ENCODE results near the gene ASPA.
"Not testable (repeated sequence)": the region's sequence is repeated elsewhere in the genome, so short reads cannot be mapped to it uniquely, and the experiment has no call there.

Gene ASPA

DNA sequence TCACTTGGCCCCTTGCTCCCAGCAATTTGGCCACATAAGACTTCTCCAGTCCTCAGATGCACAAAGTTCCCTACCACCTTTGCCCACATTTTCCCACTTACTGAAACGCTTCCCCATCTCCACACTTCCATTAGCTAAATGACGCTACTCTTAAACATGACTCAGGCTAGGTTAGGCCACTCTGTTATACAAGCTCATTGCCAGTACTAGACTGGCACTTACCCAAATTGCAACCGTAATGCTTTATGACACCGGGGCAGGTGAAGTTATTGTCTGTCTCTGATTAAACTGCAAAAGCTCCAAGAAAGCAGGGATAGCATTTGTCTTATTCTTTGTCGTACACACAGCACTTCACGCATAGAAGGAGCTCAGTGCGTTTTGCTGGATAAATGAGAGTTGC, 29.2 kb downstream of the ASPA start:
- Histone ChIP-seq H3K9ac (ENCODE audit: low read depth in 1 of 2, low read length in 2 of 2) (no peak overlapping the region), H3K4me3 (ENCODE audit: low read depth in 1 of 2, low read length in 2 of 2) (no peak overlapping the region), H3K4me1 (ENCODE audit: control insufficient read depth in 1 of 2, insufficient read depth in 2 of 2, low read length in 2 of 2) (no peaks in the 10 kb centered on the region), H3K36me3 (ENCODE audit: control insufficient read depth in 1 of 2, insufficient read depth in 2 of 2, low read length in 2 of 2) (no peaks in the 10 kb centered on the region), H3K9me3 (ENCODE audit: control insufficient read depth in 1 of 2, low read length in 2 of 2) (no peaks in the 10 kb centered on the region), H3K27me3 (ENCODE audit: control insufficient read depth in 1 of 2, insufficient read depth in 2 of 2, low read length in 2 of 2) (no peaks in the 10 kb centered on the region), H3K27ac (ENCODE audit: low read depth, low read length) (no peak overlapping the region)

DNA sequence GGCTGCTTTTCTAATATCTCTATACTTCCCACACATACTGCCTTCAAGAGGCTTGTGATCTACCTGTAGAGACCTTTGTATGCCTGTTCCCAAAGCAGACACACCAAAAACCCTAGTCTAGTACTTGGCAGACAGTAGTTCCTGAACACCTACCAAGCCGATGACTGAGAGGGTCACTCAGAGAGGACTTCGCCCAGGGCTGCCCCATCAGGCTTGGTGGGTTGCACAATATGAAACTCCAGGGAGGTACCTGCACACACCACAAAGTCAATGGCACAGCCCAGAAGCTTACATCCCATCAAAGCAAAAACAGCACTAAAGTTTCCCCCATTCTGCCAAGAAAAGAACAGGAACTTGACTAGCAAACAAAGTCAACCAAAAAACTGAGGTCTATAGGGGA, 30.3 kb downstream of the ASPA start:
- Histone ChIP-seq H3K36me3 (ENCODE audit: control insufficient read depth in 1 of 2, insufficient read depth in 2 of 2, low read length in 2 of 2) (no peaks in the 10 kb centered on the region), H3K9me3 (ENCODE audit: control insufficient read depth in 1 of 2, low read length in 2 of 2) (no peaks in the 10 kb centered on the region), H3K4me1 (ENCODE audit: control insufficient read depth in 1 of 2, insufficient read depth in 2 of 2, low read length in 2 of 2) (no peaks in the 10 kb centered on the region), H3K27me3 (ENCODE audit: control insufficient read depth in 1 of 2, insufficient read depth in 2 of 2, low read length in 2 of 2) (no peaks in the 10 kb centered on the region), H3K27ac (ENCODE audit: low read depth, low read length) (no peak overlapping the region), H3K9ac (ENCODE audit: low read depth in 1 of 2, low read length in 2 of 2) (no peak overlapping the region), H3K4me3 (ENCODE audit: low read depth in 1 of 2, low read length in 2 of 2) (no peak overlapping the region)

- H3K4me3 ChIP-seq (ENCODE audit: low read depth in 1 of 2, low read length in 2 of 2), result no peak overlapping the region
- no peaks in the 10 kb centered on the region for H3K9me3 ChIP-seq (ENCODE audit: control insufficient read depth in 1 of 2, low read length in 2 of 2)
Measured at GRCh38 chr17:3507071-3507470, 31.3 kb downstream of the ASPA start.

GRCh38 chr17:3507869-3508268, 32.1 kb downstream of the ASPA start:
- no peak overlapping the region for H3K4me3 ChIP-seq (ENCODE audit: low read depth in 1 of 2, low read length in 2 of 2)
- H3K36me3 ChIP-seq (ENCODE audit: control insufficient read depth in 1 of 2, insufficient read depth in 2 of 2, low read length in 2 of 2), result no peaks in the 10 kb centered on the region
- no peak overlapping the region for H3K27ac ChIP-seq (ENCODE audit: low read depth, low read length)
- no peaks in the 10 kb centered on the region for H3K9me3 ChIP-seq (ENCODE audit: control insufficient read depth in 1 of 2, low read length in 2 of 2)
- no peaks in the 10 kb centered on the region for H3K27me3 ChIP-seq (ENCODE audit: control insufficient read depth in 1 of 2, insufficient read depth in 2 of 2, low read length in 2 of 2)
- no peak overlapping the region for H3K9ac ChIP-seq (ENCODE audit: low read depth in 1 of 2, low read length in 2 of 2)
- H3K4me1 ChIP-seq (ENCODE audit: control insufficient read depth in 1 of 2, insufficient read depth in 2 of 2, low read length in 2 of 2), result no peaks in the 10 kb centered on the region

More at GRCh38 chr17:3507071-3507470, 31.3 kb downstream of the ASPA start:
- Histone ChIP-seq H3K36me3 (ENCODE audit: control insufficient read depth in 1 of 2, insufficient read depth in 2 of 2, low read length in 2 of 2) (no peaks in the 10 kb centered on the region), H3K4me1 (ENCODE audit: control insufficient read depth in 1 of 2, insufficient read depth in 2 of 2, low read length in 2 of 2) (no peaks in the 10 kb centered on the region), H3K27me3 (ENCODE audit: control insufficient read depth in 1 of 2, insufficient read depth in 2 of 2, low read length in 2 of 2) (no peaks in the 10 kb centered on the region), H3K27ac (ENCODE audit: low read depth, low read length) (no peak overlapping the region), H3K9ac (ENCODE audit: low read depth in 1 of 2, low read length in 2 of 2) (no peak overlapping the region)

- Histone ChIP-seq H3K4me1 (ENCODE audit: control insufficient read depth in 1 of 2, insufficient read depth in 2 of 2, low read length in 2 of 2) (peaks cover 0 to 6% of the 10 kb centered on the region in 2 donors), H3K4me3 (ENCODE audit: low read depth in 1 of 2, low read length in 2 of 2) (no peak overlapping the region), H3K36me3 (ENCODE audit: control insufficient read depth in 1 of 2, insufficient read depth in 2 of 2, low read length in 2 of 2) (no peaks in the 10 kb centered on the region), H3K9ac (ENCODE audit: low read depth in 1 of 2, low read length in 2 of 2) (no peak overlapping the region), H3K9me3 (ENCODE audit: control insufficient read depth in 1 of 2, low read length in 2 of 2) (no peaks in the 10 kb centered on the region), H3K27me3 (ENCODE audit: control insufficient read depth in 1 of 2, insufficient read depth in 2 of 2, low read length in 2 of 2) (no peaks in the 10 kb centered on the region), H3K27ac (ENCODE audit: low read depth, low read length) (no peak overlapping the region)
Measured at GRCh38 chr17:3510090-3510489, 34.3 kb downstream of the ASPA start.

DNA sequence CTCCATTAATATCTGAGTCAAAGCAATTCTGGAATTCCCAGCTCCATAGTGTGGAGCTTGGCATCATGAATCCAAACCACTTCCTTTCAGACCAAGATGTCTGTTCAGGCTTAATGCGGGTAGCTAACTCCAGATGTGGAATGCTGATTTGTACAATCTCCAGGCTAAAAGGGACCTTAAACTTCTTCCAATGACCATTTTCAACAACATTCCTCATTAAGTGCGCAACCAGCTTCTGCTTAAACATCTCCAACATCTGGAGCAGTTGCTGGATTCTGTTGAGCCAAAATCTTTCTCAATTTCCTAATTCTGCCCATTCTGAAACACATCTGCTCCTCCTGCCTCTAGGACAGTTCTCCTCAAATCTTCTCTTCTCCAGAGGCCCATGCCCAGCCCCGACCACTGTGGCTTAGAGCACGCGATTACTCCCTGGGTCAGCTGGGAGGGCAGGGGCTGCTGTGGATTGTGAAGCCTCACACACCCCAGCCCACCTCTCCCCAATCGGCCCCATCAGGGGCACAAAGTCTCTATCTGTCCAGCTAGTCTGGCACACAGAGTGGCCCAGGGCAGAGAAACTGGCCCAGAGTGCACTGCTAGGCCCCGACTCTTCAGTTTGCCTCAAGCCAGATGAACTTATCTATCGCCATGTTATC, 36.2 kb downstream of the ASPA start:
- H3K4me3 ChIP-seq (ENCODE audit: low read depth in 1 of 2, low read length in 2 of 2), result no peak overlapping the region
- no peak overlapping the region for H3K27ac ChIP-seq (ENCODE audit: low read depth, low read length)
- H3K27me3 ChIP-seq (ENCODE audit: control insufficient read depth in 1 of 2, insufficient read depth in 2 of 2, low read length in 2 of 2), result no peaks in the 10 kb centered on the region
- H3K4me1 ChIP-seq (ENCODE audit: control insufficient read depth in 1 of 2, insufficient read depth in 2 of 2, low read length in 2 of 2), result peaks cover 0 to 6% of the 10 kb centered on the region in 2 donors
- H3K9me3 ChIP-seq (ENCODE audit: control insufficient read depth in 1 of 2, low read length in 2 of 2), result no peaks in the 10 kb centered on the region
- no peak overlapping the region for H3K9ac ChIP-seq (ENCODE audit: low read depth in 1 of 2, low read length in 2 of 2)
- no peaks in the 10 kb centered on the region for H3K36me3 ChIP-seq (ENCODE audit: control insufficient read depth in 1 of 2, insufficient read depth in 2 of 2, low read length in 2 of 2)

DNA sequence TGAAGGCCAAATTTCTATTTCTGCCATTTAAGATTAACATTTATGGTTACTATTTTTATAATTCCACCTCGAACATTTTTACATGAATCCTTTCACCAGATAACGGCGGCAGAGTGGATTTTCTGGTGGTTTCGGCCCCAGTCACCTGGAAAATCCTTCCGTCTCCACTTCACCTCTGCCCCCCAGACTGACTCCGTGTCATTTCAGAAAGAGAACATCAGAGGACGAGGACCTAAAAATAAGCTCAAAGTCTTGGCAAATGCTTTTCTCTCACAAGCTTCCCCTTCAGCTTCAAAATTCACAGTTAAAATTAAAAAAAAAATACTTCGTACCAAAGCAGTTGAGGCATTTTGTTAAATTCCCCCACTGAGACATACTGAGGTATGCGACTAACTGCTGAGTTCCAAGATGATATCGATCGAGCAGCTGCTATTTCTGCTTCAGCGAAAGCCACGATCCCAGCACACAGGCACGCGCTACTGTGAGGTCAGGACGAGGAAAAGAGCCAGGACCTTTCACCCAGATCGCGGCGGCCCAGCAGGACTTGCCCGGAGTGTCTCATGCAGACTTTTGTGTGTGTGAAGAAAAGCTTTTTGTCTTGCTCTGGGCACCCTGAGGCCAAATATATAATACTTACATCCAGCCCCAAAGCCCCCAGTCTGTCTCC, 36.8 kb downstream of the ASPA start:
- Histone ChIP-seq H3K4me3 (ENCODE audit: low read depth in 1 of 2, low read length in 2 of 2) (no peak overlapping the region), H3K9me3 (ENCODE audit: control insufficient read depth in 1 of 2, low read length in 2 of 2) (no peaks in the 10 kb centered on the region), H3K4me1 (ENCODE audit: control insufficient read depth in 1 of 2, insufficient read depth in 2 of 2, low read length in 2 of 2) (peaks cover 0 to 6% of the 10 kb centered on the region in 2 donors), H3K9ac (ENCODE audit: low read depth in 1 of 2, low read length in 2 of 2) (peak overlapping the region in 1 of 2 donors; percentile 38), H3K27me3 (ENCODE audit: control insufficient read depth in 1 of 2, insufficient read depth in 2 of 2, low read length in 2 of 2) (no peaks in the 10 kb centered on the region), H3K36me3 (ENCODE audit: control insufficient read depth in 1 of 2, insufficient read depth in 2 of 2, low read length in 2 of 2) (no peaks in the 10 kb centered on the region), H3K27ac (ENCODE audit: low read depth, low read length) (no peak overlapping the region)

- Histone ChIP-seq H3K9ac (ENCODE audit: low read depth in 1 of 2, low read length in 2 of 2) (peak overlapping the region in 1 of 2 donors; percentile 38), H3K36me3 (ENCODE audit: control insufficient read depth in 1 of 2, insufficient read depth in 2 of 2, low read length in 2 of 2) (peaks cover 0 to 1% of the 10 kb centered on the region in 2 donors), H3K27me3 (ENCODE audit: control insufficient read depth in 1 of 2, insufficient read depth in 2 of 2, low read length in 2 of 2) (no peaks in the 10 kb centered on the region), H3K4me3 (ENCODE audit: low read depth in 1 of 2, low read length in 2 of 2) (no peak overlapping the region), H3K9me3 (ENCODE audit: control insufficient read depth in 1 of 2, low read length in 2 of 2) (no peaks in the 10 kb centered on the region), H3K4me1 (ENCODE audit: control insufficient read depth in 1 of 2, insufficient read depth in 2 of 2, low read length in 2 of 2) (peaks cover 0 to 6% of the 10 kb centered on the region in 2 donors), H3K27ac (ENCODE audit: low read depth, low read length) (no peak overlapping the region)
Measured at GRCh38 chr17:3513305-3514035, 37.7 kb downstream of the ASPA start.

- not testable (repeated sequence) for H3K9ac ChIP-seq (ENCODE audit: low read depth in 1 of 2, low read length in 2 of 2); H3K27ac ChIP-seq (ENCODE audit: low read depth, low read length); H3K4me1 ChIP-seq (ENCODE audit: control insufficient read depth in 1 of 2, insufficient read depth in 2 of 2, low read length in 2 of 2); H3K36me3 ChIP-seq (ENCODE audit: control insufficient read depth in 1 of 2, insufficient read depth in 2 of 2, low read length in 2 of 2); H3K4me3 ChIP-seq (ENCODE audit: low read depth in 1 of 2, low read length in 2 of 2); H3K27me3 ChIP-seq (ENCODE audit: control insufficient read depth in 1 of 2, insufficient read depth in 2 of 2, low read length in 2 of 2); H3K9me3 ChIP-seq (ENCODE audit: control insufficient read depth in 1 of 2, low read length in 2 of 2)
Measured at GRCh38 chr17:3514167-3514566, 38.4 kb downstream of the ASPA start.

- Histone ChIP-seq H3K27ac (ENCODE audit: low read depth, low read length) (no peak overlapping the region), H3K9ac (ENCODE audit: low read depth in 1 of 2, low read length in 2 of 2) (no peak overlapping the region), H3K9me3 (ENCODE audit: control insufficient read depth in 1 of 2, low read length in 2 of 2) (no peaks in the 10 kb centered on the region), H3K27me3 (ENCODE audit: control insufficient read depth in 1 of 2, insufficient read depth in 2 of 2, low read length in 2 of 2) (no peaks in the 10 kb centered on the region), H3K36me3 (ENCODE audit: control insufficient read depth in 1 of 2, insufficient read depth in 2 of 2, low read length in 2 of 2) (peaks cover 0 to 6% of the 10 kb centered on the region in 2 donors), H3K4me1 (ENCODE audit: control insufficient read depth in 1 of 2, insufficient read depth in 2 of 2, low read length in 2 of 2) (peaks cover 0 to 6% of the 10 kb centered on the region in 2 donors), H3K4me3 (ENCODE audit: low read depth in 1 of 2, low read length in 2 of 2) (no peak overlapping the region)
Measured at GRCh38 chr17:3514873-3515272, 39.1 kb downstream of the ASPA start.

Data from duodenal mucosa (tissue), 2 donors.